NCI-H82 treated with DMSO at 0.1 percent for 48 hours (cell line): Measurements from ENCODE around the gene P4HB.

Experiments used
- DNase-seq: peaks from one replicate; lab custom pipeline; 2025; ENCODE audit not compliant: unreplicated experiment; lab: John Stamatoyannopoulos, UW

P4HB gene

GRCh38 chr17:81868674-81869220, 8.4 kb upstream of the P4HB start:
- no peak for DNase-seq

- DNase-seq, result no peak
These were observed 7.8 kb upstream of the P4HB start for GRCh38 chr17:81867991-81868673.

- DNase-seq, result no peak
These were observed 7.0 kb upstream of the P4HB start for GRCh38 chr17:81867170-81867990.

GRCh38 chr17:81866440-81867169, 6.3 kb upstream of the P4HB start:
- DNase-seq, result no peak

- DNase-seq, result no peak
These were observed 5.6 kb upstream of the P4HB start for GRCh38 chr17:81865733-81866439.

GRCh38 chr17:81865358-81865732, 5.0 kb upstream of the P4HB start:
- no peak for DNase-seq

GRCh38 chr17:81863833-81864768, 3.8 kb upstream of the P4HB start:
- no peak for DNase-seq

GRCh38 chr17:81863123-81863675, 2.9 kb upstream of the P4HB start:
- no peak for DNase-seq

- peak; percentile 99 for DNase-seq
These were observed 627 bp upstream of the P4HB start for GRCh38 chr17:81860756-81861568.

GRCh38 chr17:81858967-81859905, 1.1 kb downstream of the P4HB start:
- DNase-seq, result no peak

GRCh38 chr17:81858170-81858966, 2.0 kb downstream of the P4HB start:
- no peak for DNase-seq

- DNase-seq, result no peak
These were observed 5.2 kb downstream of the P4HB start for GRCh38 chr17:81854974-81855774.

GRCh38 chr17:81852237-81852636, 8.1 kb downstream of the P4HB start:
- no peak for DNase-seq

GRCh38 chr17:81851423-81851822, 8.9 kb downstream of the P4HB start:
- DNase-seq, result no peak

- no peak for DNase-seq
These were observed 10.9 kb downstream of the P4HB start for GRCh38 chr17:81849457-81849856.
